ENCODE measurements around the gene CNTN3.

- TF ChIP-seq POLR2A (IDR thresholded peaks at IDR 0.05), result no peak
- no peak for TF ChIP-seq CTCF (IDR thresholded peaks at IDR 0.05)
Measured at GRCh38 chr3:74591342-74591741, 23.1 kb downstream of the CNTN3 start.

All from testis (tissue), 2 donors.